Suprapubic skin (tissue), 4 donors: ENCODE data around the gene NAGK. TPM values are rescaled to one million over a fixed set of nuclear protein-coding genes. Genes with fewer than 3 reads are reported as not detected.
"Not testable (repeated sequence)": the region's sequence is repeated elsewhere in the genome, so short reads cannot be mapped to it uniquely, and the experiment has no call there.

Source experiments
- DNase-seq, 2 donors: peaks; one replicate each; pipeline ENCODE4 v3.0.0-alpha.2; 2019; ENCODE audit warnings: low spot score in 2 of 2
- H3K27ac ChIP-seq: fragments of 200-600 bp; sonication (generic); one replicate; pipeline ENCODE4 v1.5.1; 2019
- H3K27me3 ChIP-seq: fragments of 200-600 bp; sonication (generic); one replicate; pipeline ENCODE4 v1.5.1; 2019
- H3K36me3 ChIP-seq: fragments of 200-600 bp; sonication (generic); one replicate; pipeline ENCODE4 v1.5.1; 2019
- H3K4me1 ChIP-seq: fragments of 200-600 bp; sonication (generic); one replicate; pipeline ENCODE4 v1.5.1; 2019
- H3K4me3 ChIP-seq: fragments of 200-600 bp; sonication (generic); one replicate; pipeline ENCODE4 v1.5.1; 2019; ENCODE audit warnings: mild to moderate bottlenecking
- H3K9me3 ChIP-seq: fragments of 200-600 bp; sonication (generic); one replicate; pipeline ENCODE4 v1.5.1; 2019
- CTCF ChIP-seq, 2 donors: fragments of 200-600 bp in 1 of 2; fragments of 450-650 bp in 1 of 2; sonication (generic) in 1 of 2; IDR thresholded peaks; one replicate each; pipeline ENCODE4 v1.5.1; 2016 to 2019; ENCODE audit warnings: antibody characterized with exemption in 2 of 2, mild to moderate bottlenecking in 1 of 2, moderate library complexity in 1 of 2
- EP300 ChIP-seq: sonication (generic); formaldehyde crosslinking; IDR thresholded peaks from one replicate; pipeline ENCODE4 v1.6.1; 2017; ENCODE audit warnings: antibody characterized with exemption
- POLR2A ChIP-seq, 2 donors: fragments of 450-650 bp; IDR thresholded peaks; one replicate each; pipeline ENCODE4 v1.6.1; 2017; ENCODE audit warnings: antibody characterized with exemption in 2 of 2, mild to moderate bottlenecking in 2 of 2, moderate library complexity in 2 of 2
- POLR2AphosphoS5 ChIP-seq, 3 donors: sonication (generic); formaldehyde crosslinking; IDR thresholded peaks; one replicate each; pipeline ENCODE4 v1.6.1; 2017; ENCODE audit warnings: antibody characterized with exemption in 3 of 3
- WGBS: methylation state at CpG from one replicate; pipeline ENCODE4 v1.1.5; 2018; 5-methylcytosine and 5-hydroxymethylcytosine counted together
- total RNA-seq, 4 donors: library from RNA; depleted of rRNA; stranded (reverse); fragments of >200 nt; gene quantifications; one replicate each; pipeline ENCODE4 v1.1.0, GENCODE V29; 2016

Gene NAGK
- 100 to 1,000 TPM; 122 to 233 (median 153) TPM for total RNA-seq

GRCh38 chr2:71068218-71069035 is at the start of gene NAGK:
Gene NAGK, plus strand, starts transcription at chr2:71068648. Its CDS starts 36 bp downstream, at chr2:71068684.
- peak within 1 kb of the TSS; percentile 87 for H3K4me3 ChIP-seq
- WGBS = 0% methylated on average over 8 of the region's 66 CpGs
- no peaks in the 10 kb centered on the region for H3K9me3 ChIP-seq
- H3K4me1 ChIP-seq = peaks cover 77% of the 10 kb centered on the region
- peaks cover 8% of the 10 kb centered on the region for H3K36me3 ChIP-seq
- H3K27me3 ChIP-seq = no peaks in the 10 kb centered on the region
- H3K27ac ChIP-seq = peak within 1 kb of the TSS; percentile 83
- TF ChIP-seq POLR2A (IDR thresholded peaks at IDR 0.05) = peak; percentile 99 to 100
- TF ChIP-seq EP300 = no peak
- peak; percentile 98 to 100 (median 98) for TF ChIP-seq POLR2AphosphoS5 (IDR thresholded peaks at IDR 0.05)
- DNase-seq = peak; percentile 98

GRCh38 chr2:71019989-71020388 is 48.5 kb upstream of the NAGK start:
- not testable (repeated sequence) for H3K36me3 ChIP-seq, H3K9me3 ChIP-seq, H3K4me3 ChIP-seq, H3K27ac ChIP-seq, H3K4me1 ChIP-seq, DNase-seq, H3K27me3 ChIP-seq
- WGBS = 95% methylated on average over 6 of the region's 6 CpGs

- H3K27ac ChIP-seq, H3K36me3 ChIP-seq, H3K9me3 ChIP-seq, H3K27me3 ChIP-seq, H3K4me1 ChIP-seq, DNase-seq, H3K4me3 ChIP-seq: not testable (repeated sequence)
- 84% methylated on average over 13 of the region's 14 CpGs for WGBS
Observed at GRCh38 chr2:71021394-71021793, 47.1 kb upstream of the NAGK start.

- not testable (repeated sequence) for H3K9me3 ChIP-seq, H3K27me3 ChIP-seq, H3K4me3 ChIP-seq, H3K36me3 ChIP-seq, H3K4me1 ChIP-seq, DNase-seq, H3K27ac ChIP-seq
- TF ChIP-seq CTCF (IDR thresholded peaks at IDR 0.05) = peak in 1 of 2 donors; percentile 14
- WGBS = 45% methylated on average over 15 of the region's 15 CpGs
Observed at GRCh38 chr2:71023553-71024243, 44.8 kb upstream of the NAGK start.

GRCh38 chr2:71036296-71036695 is 32.2 kb upstream of the NAGK start:
- H3K36me3 ChIP-seq, H3K27me3 ChIP-seq, H3K9me3 ChIP-seq, DNase-seq, H3K27ac ChIP-seq, H3K4me3 ChIP-seq, H3K4me1 ChIP-seq: not testable (repeated sequence)
- WGBS = 82% methylated on average over 8 of the region's 8 CpGs

- no peaks in the 10 kb centered on the region for H3K9me3 ChIP-seq
- no peak overlapping the region for H3K4me3 ChIP-seq
- 73% methylated on average over 4 of the region's 4 CpGs for WGBS
- no peak for DNase-seq
- no peaks in the 10 kb centered on the region for H3K36me3 ChIP-seq
- no peak overlapping the region for H3K27ac ChIP-seq
- no peak for TF ChIP-seq EP300
- TF ChIP-seq POLR2A (IDR thresholded peaks at IDR 0.05) = no peak
- TF ChIP-seq CTCF (IDR thresholded peaks at IDR 0.05) = no peak
- TF ChIP-seq POLR2AphosphoS5 (IDR thresholded peaks at IDR 0.05) = no peak
- peaks cover 21% of the 10 kb centered on the region for H3K27me3 ChIP-seq
- H3K4me1 ChIP-seq = no peaks in the 10 kb centered on the region
Observed at GRCh38 chr2:71042287-71042686, 26.2 kb upstream of the NAGK start.

- H3K36me3 ChIP-seq = no peaks in the 10 kb centered on the region
- H3K27ac ChIP-seq = no peak overlapping the region
- no peaks in the 10 kb centered on the region for H3K9me3 ChIP-seq
- H3K27me3 ChIP-seq = peaks cover 21% of the 10 kb centered on the region
- no peak overlapping the region for H3K4me3 ChIP-seq
- TF ChIP-seq POLR2AphosphoS5 (IDR thresholded peaks at IDR 0.05) = no peak
- no peak for TF ChIP-seq CTCF (IDR thresholded peaks at IDR 0.05)
- no peak for TF ChIP-seq EP300
- no peak for TF ChIP-seq POLR2A (IDR thresholded peaks at IDR 0.05)
- no peak for DNase-seq
- WGBS = 83% methylated on average over 15 of the region's 36 CpGs
- H3K4me1 ChIP-seq = no peaks in the 10 kb centered on the region
Observed at GRCh38 chr2:71043531-71044407, 24.7 kb upstream of the NAGK start.
